Activated B cell treated with CpG ODN at 0.5 μM for 24 hours (primary cell): ENCODE data around the gene CAMP. TPM values are rescaled to one million over a fixed set of nuclear protein-coding genes. Genes with fewer than 3 reads are reported as not detected.
A peak's percentile ranks its signal among the peaks of the same experiment; 100 is the strongest.

ENCODE experiments used
- ATAC-seq: fragments of 200-7000 bp; cut with Tn5 transposase; one replicate; pipeline ENCODE4 v1.10.0; 2021; ENCODE audit warnings: low read depth, mild to moderate bottlenecking, moderate library complexity
- CTCF ChIA-PET: fragments of 350-600 bp; sonication (Branson Sonifier 250); formaldehyde crosslinking; loops from one replicate; lab custom pipeline; 2021; ENCODE audit warnings: antibody characterized with exemption; lab: Charles Lee
- POLR2A ChIA-PET: fragments of 350-600 bp; sonication (Branson Sonifier 250); formaldehyde crosslinking; loops from one replicate; lab custom pipeline; 2021; ENCODE audit warnings: antibody characterized with exemption; lab: Charles Lee
- DNase-seq: peaks from one replicate; pipeline ENCODE4 v3.0.0; 2022
- H3K27ac Mint-ChIP-seq: one replicate; pipeline ENCODE4 v1.8.0; 2020; ENCODE audit warnings: mixed read lengths
- H3K27me3 Mint-ChIP-seq: one replicate; pipeline ENCODE4 v1.8.0; 2021; ENCODE audit warnings: mixed read lengths
- H3K36me3 Mint-ChIP-seq: one replicate; pipeline ENCODE4 v1.8.0; 2021; ENCODE audit warnings: low read depth, mixed read lengths
- H3K4me1 Mint-ChIP-seq: one replicate; pipeline ENCODE4 v1.8.0; 2021; ENCODE audit warnings: mixed read lengths
- H3K4me3 Mint-ChIP-seq: one replicate; pipeline ENCODE4 v1.8.0; 2020; ENCODE audit warnings: mild to moderate bottlenecking, mixed read lengths
- H3K9me3 Mint-ChIP-seq: one replicate; pipeline ENCODE4 v1.8.0; 2020; ENCODE audit warnings: mixed read lengths
- intact Hi-C: fragments of 100-400 bp; cut with micrococcal nuclease; formaldehyde crosslinking; loops from one replicate; pipeline ENCODE4 v1.15.1; 2024
- total RNA-seq: library from RNA; stranded (reverse); gene quantifications from 2 replicates; pipeline ENCODE4 v1.2.3, GENCODE V29; 2022
- TF ChIP-seq, protein P1 (sequence below): fragments of 200-600 bp; IDR thresholded peaks from one replicate; pipeline ENCODE4 v1.8.0; 2022; ENCODE audit warnings: antibody characterized with exemption, mild to moderate bottlenecking

The CAMP gene
- total RNA-seq, 1 donor from 2014 or later, result not detected

DNA sequence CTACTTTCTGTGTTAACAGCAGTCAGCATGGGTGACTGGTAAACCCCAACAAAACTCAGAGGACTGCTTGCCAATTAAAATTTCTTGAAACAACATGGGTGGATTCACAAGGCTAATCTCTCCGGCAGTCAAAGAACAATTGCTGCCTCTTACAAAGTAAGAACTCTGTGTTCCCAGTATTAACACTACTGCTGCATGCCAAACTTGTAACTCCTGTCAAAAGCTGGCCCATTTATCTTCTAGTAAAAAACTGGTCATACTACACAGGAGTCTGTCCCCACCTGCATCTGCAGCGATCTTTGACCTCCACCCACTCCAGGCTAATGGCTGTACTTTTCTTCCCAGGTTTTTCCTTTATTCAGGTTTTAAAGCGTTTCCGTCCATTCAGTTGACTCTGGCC is 8.9 kb downstream of the CAMP start:
- ChIA-PET CTCF (interaction anchor here (0.6 to 3.0 kb wide), 4 partner anchors 37 to 217 kb away, joined by 3 to 20 read pairs (median 9); no protein-coding TSS in a partner anchor), POLR2A (interaction anchor here (1.7 kb wide), 1 partner anchor 9 kb away, joined by 4 read pairs; the partner anchor contains the start of gene ZNF589)
- ATAC-seq, result no peak
- TF ChIP-seq, protein P1, sequence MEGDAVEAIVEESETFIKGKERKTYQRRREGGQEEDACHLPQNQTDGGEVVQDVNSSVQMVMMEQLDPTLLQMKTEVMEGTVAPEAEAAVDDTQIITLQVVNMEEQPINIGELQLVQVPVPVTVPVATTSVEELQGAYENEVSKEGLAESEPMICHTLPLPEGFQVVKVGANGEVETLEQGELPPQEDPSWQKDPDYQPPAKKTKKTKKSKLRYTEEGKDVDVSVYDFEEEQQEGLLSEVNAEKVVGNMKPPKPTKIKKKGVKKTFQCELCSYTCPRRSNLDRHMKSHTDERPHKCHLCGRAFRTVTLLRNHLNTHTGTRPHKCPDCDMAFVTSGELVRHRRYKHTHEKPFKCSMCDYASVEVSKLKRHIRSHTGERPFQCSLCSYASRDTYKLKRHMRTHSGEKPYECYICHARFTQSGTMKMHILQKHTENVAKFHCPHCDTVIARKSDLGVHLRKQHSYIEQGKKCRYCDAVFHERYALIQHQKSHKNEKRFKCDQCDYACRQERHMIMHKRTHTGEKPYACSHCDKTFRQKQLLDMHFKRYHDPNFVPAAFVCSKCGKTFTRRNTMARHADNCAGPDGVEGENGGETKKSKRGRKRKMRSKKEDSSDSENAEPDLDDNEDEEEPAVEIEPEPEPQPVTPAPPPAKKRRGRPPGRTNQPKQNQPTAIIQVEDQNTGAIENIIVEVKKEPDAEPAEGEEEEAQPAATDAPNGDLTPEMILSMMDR, result no peak
- peaks cover 31% of the 10 kb centered on the region for H3K4me1 Mint-ChIP-seq
- DNase-seq, result no peak
- H3K27me3 Mint-ChIP-seq, result no peaks in the 10 kb centered on the region
- peak overlapping the region; percentile 19 for H3K27ac Mint-ChIP-seq
- H3K9me3 Mint-ChIP-seq, result no peaks in the 10 kb centered on the region
- H3K36me3 Mint-ChIP-seq, result no peaks in the 10 kb centered on the region
- H3K4me3 Mint-ChIP-seq, result no peak overlapping the region
- intact Hi-C loops, result loop anchor here (1.0 kb wide), 4 partner anchors 41 to 316 kb away; no protein-coding TSS in a partner anchor

DNA sequence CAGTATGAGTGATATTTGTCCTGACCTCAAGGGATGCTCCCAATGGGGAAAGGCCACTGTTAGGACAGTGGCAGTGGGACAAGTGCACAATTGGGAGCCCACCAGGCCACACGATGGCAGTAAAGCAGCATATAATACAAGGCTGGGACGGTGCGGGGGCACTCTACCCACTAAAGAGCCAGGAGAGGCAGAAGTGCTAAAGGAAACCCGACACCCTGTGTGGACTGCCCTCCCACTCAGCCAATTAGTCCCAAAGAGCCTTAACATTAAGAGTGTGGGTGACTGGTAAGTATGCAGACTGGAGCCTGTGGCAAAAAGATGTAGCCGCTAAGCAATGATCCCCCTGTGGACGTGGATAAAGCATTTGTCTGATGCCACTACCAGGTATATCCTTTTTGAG is 9.4 kb downstream of the CAMP start:
- TF ChIP-seq, protein P1, result no peak
- Mint-ChIP-seq H3K4me1 (peaks cover 27% of the 10 kb centered on the region), H3K27ac (peak overlapping the region; percentile 19), H3K9me3 (no peaks in the 10 kb centered on the region), H3K4me3 (peak overlapping the region; percentile 32), H3K27me3 (no peaks in the 10 kb centered on the region), H3K36me3 (no peaks in the 10 kb centered on the region)
- peak; percentile 98 for ATAC-seq
- intact Hi-C loops, result loop anchor here (1.0 kb wide), 4 partner anchors 41 to 316 kb away; no protein-coding TSS in a partner anchor
- CTCF ChIA-PET, result interaction anchor here (0.6 to 3.0 kb wide), 4 partner anchors 38 to 216 kb away, joined by 3 to 20 read pairs (median 9); no protein-coding TSS in a partner anchor
- POLR2A ChIA-PET, result interaction anchor here (1.7 kb wide), 1 partner anchor 8 kb away, joined by 4 read pairs; the partner anchor contains the start of gene ZNF589
- DNase-seq, result peak; percentile 34

DNA sequence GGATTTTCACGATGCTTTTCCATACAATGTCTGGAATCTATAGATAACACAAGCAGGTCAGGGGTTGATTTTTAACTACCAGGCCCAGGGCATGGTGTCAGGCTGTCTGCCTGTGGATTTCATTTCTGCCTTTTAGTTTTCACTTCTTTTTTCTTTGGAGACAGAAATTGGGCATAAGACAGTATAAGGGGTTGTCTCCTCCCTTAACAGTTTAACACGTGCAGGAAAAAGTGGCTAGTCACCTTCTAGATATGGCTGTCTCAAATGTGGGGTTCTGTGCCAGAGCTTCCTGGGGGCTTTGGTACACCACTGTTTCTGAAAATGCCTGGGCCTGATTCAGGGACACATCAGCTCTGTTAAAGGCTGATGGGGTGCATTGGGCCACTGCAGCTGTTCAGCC is 10.2 kb downstream of the CAMP start:
- Mint-ChIP-seq H3K9me3 (no peaks in the 10 kb centered on the region), H3K27ac (no peak overlapping the region), H3K4me3 (no peak overlapping the region), H3K36me3 (no peaks in the 10 kb centered on the region), H3K27me3 (no peaks in the 10 kb centered on the region), H3K4me1 (peaks cover 22% of the 10 kb centered on the region)
- ChIA-PET CTCF (interaction anchor here (2.0 to 2.5 kb wide), 2 partner anchors 167 to 203 kb away, joined by 9 read pairs; no protein-coding TSS in a partner anchor), POLR2A (no interaction called here)
- TF ChIP-seq, protein P1, result no peak
- DNase-seq (no peak), ATAC-seq (no peak)
- intact Hi-C loops, result no loop called here

DNA sequence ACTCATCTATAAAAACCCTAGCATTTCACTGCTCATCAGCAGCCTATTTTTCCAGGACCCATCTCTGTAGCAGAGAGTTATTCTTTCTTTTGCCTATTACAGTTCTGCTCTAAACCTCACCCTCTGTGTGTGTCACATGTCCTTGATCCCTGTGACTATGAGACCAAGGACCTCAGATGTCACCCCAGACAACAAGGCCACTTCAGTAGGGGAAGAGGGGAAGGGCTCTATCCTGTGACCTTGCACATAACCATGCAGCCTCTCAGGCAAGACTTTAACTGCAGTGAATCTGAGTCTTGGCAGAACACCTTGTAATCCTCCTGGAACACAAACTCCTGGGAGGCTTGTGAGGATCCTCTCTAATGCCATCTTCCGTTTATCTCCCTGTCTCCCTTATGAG is 13.2 kb downstream of the CAMP start:
- H3K36me3 Mint-ChIP-seq, result no peaks in the 10 kb centered on the region
- H3K27ac Mint-ChIP-seq, result no peak overlapping the region
- intact Hi-C loops, result no loop called here
- no peaks in the 10 kb centered on the region for H3K27me3 Mint-ChIP-seq
- CTCF ChIA-PET, result interaction anchor here (2.4 kb wide), 1 partner anchor 200 kb away, joined by 10 read pairs; no protein-coding TSS in a partner anchor
- no peaks in the 10 kb centered on the region for H3K9me3 Mint-ChIP-seq
- POLR2A ChIA-PET, result no interaction called here
- DNase-seq, result no peak
- TF ChIP-seq, protein P1, result no peak
- no peak for ATAC-seq
- H3K4me1 Mint-ChIP-seq, result peaks cover 29% of the 10 kb centered on the region
- no peak overlapping the region for H3K4me3 Mint-ChIP-seq

DNA sequence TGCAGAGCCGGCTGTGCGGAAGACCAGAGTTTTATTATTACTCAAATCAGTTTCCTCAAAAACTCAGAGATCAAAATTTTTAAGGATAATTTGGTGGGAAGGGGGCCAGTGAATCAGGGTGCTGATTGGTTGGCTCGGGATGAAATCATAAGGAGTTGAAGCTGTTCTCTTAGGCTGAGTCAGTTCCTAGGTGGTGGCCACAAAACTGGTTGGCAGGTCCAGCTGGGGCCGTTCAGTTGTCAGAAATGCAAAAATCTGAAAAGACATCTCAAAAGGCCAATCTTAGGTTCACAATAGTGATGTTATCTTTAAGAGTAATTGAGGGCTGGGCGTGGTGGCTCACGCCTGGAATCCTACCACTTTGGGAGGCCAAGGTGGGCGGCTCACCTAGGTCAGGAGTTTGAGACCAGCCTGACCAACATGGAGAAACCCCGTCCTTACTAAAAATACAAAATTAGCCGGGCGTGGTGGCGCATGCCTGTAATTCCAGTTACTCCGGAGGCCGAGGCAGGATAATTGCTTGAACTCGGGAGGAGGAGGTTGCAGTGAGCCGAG is 15.3 kb downstream of the CAMP start:
- POLR2A ChIA-PET, result interaction anchor here (0.6 kb wide), 1 partner anchor 148 kb away, joined by 3 read pairs; no protein-coding TSS in a partner anchor
- Mint-ChIP-seq H3K9me3 (no peaks in the 10 kb centered on the region), H3K27ac (no peak overlapping the region), H3K27me3 (no peaks in the 10 kb centered on the region), H3K4me3 (no peak overlapping the region), H3K4me1 (peaks cover 15% of the 10 kb centered on the region), H3K36me3 (no peaks in the 10 kb centered on the region)
- CTCF ChIA-PET, result no interaction called here
- ATAC-seq (no peak), DNase-seq (no peak)
- intact Hi-C loops, result no loop called here
- TF ChIP-seq, protein P1, result no peak
